ENCODE data around the gene POGLUT3.

POGLUT3 gene

GRCh38 chr11:108508653-108509593 is 10.7 kb upstream of the POGLUT3 start (continued):
- TF ChIP-seq ZNF280D (tag by site-specific recombination; IDR thresholded peaks at IDR 0.05) (no peak), ZSCAN18 (tag by site-specific recombination; IDR thresholded peaks at IDR 0.05) (no peak), ZNF175 (tag by site-specific recombination; IDR thresholded peaks at IDR 0.05) (no peak), BCL11B (tag by site-specific recombination; IDR thresholded peaks at IDR 0.05; ENCODE audit: low read depth) (no peak), ZNF555 (tag by site-specific recombination; conservative IDR thresholded peaks at IDR 0.05) (no peak), ZNF354C (tag by site-specific recombination; IDR thresholded peaks at IDR 0.05; ENCODE audit: borderline replicate concordance, low read depth) (no peak), ZNF76 (tag by site-specific recombination; IDR thresholded peaks at IDR 0.05; ENCODE audit: borderline replicate concordance, low read depth) (no peak), BCL11A (tag by site-specific recombination; IDR thresholded peaks at IDR 0.05; ENCODE audit: low read depth) (no peak), ZNF223 (tag by site-specific recombination; IDR thresholded peaks at IDR 0.05) (no peak)

- Histone ChIP-seq H3K9me3 (ENCODE audit: control insufficient read depth, insufficient read depth, low read depth, low read length) (no peaks in the 10 kb centered on the region), H3K4me3 (ENCODE audit: low read depth, low read length) (no peak overlapping the region), H3K4me1 (ENCODE audit: control insufficient read depth, insufficient read depth, low read length) (no peaks in the 10 kb centered on the region), H3K36me3 (ENCODE audit: control insufficient read depth in 2 of 2, insufficient read depth in 1 of 2, low read length in 2 of 2) (no peaks in the 10 kb centered on the region), H3K27ac (ENCODE audit: extremely low read depth, low read depth, low read length) (no peak overlapping the region)
- ChIA-PET CTCF (no interaction called here), POLR2A (no interaction called here)
- TF ChIP-seq ZNF473 (tag by site-specific recombination; IDR thresholded peaks at IDR 0.05) (no peak), ELK4 (IDR thresholded peaks at IDR 0.05; ENCODE audit: borderline replicate concordance, low read depth, low read length) (no peak), TRIM28 (IDR thresholded peaks at IDR 0.05; ENCODE audit: borderline replicate concordance, low read length) (no peak), OVOL3 (tag by site-specific recombination; IDR thresholded peaks at IDR 0.05) (no peak), GLI4 (tag by site-specific recombination; IDR thresholded peaks at IDR 0.05) (no peak), GFI1B (tag by site-specific recombination; IDR thresholded peaks at IDR 0.05) (no peak), REST (tag by site-specific recombination; IDR thresholded peaks at IDR 0.05) (no peak), GLIS2 (tag by site-specific recombination; IDR thresholded peaks at IDR 0.05) (no peak), ZNF621 (tag by site-specific recombination; IDR thresholded peaks at IDR 0.05) (no peak), ZBTB11 (tag by site-specific recombination; conservative IDR thresholded peaks at IDR 0.05; ENCODE audit: low read depth) (no peak), ZNF843 (tag by site-specific recombination; IDR thresholded peaks at IDR 0.05) (no peak)
Observed at GRCh38 chr11:108501396-108501795, 3.2 kb upstream of the POGLUT3 start.

Measured in HEK293 (cell line).